Measurements from ENCODE around the gene FOXL1.

The FOXL1 gene

DNA sequence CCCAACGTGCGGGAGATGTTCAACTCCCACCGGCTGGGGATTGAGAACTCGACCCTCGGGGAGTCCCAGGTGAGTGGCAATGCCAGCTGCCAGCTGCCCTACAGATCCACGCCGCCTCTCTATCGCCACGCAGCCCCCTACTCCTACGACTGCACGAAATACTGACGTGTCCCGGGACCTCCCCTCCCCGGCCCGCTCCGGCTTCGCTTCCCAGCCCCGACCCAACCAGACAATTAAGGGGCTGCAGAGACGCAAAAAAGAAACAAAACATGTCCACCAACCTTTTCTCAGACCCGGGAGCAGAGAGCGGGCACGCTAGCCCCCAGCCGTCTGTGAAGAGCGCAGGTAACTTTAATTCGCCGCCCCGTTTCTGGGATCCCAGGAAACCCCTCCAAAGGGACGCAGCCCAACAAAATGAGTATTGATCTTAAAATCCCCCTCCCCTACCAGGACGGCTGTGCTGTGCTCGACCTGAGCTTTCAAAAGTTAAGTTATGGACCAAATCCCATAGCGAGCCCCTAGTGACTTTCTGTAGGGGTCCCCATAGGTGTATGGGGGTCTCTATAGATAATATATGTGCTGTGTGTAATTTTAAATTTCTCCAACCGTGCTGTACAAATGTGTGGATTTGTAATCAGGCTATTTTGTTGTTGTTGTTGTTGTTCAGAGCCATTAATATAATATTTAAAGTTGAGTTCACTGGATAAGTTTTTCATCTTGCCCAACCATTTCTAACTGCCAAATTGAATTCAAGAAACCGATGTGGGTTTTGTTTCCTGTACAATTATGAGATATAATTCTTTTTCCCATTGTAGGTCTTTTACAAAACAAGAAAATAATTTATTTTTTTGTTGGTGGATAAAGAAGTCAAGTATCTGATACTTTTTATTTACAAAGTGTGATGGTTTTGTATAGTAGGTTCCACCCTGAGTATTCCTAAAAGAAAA lies 9.4 kb upstream of the FOXL1 start:
- no peak for DNase-seq

DNA sequence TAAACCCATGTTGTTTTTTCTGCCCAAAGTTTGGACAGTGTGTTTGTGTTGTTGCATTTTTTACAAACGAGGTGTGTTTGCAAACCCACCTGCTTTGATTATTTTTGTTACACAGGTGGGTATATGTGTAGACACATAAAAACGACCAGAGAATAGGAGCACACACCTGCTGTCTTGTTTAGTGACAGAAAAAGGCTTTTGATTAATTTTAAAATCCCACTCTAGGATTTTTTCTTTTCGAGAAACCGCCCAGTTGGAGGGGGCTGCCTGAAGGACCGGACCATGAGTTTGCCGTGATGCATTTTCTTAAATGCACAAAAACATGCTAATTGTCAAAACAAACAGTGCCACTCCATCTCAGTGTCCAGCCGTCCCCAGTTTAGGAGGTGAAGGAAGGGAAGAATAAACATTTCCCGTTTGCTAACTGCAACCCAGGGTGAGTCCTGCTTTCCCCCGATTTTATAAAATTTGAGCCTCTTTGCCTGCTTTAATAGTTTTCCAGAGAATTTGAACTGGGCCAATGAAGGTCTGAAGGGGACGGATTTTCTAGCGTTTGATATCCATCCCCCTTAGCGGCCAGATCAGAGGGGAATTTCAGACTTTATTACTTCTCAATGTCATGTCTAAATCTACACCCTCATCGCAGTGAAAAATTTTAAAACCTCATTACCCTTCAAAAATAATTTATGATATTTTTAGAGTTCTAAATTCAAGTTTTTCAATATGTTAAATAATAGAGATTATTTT lies 8.5 kb upstream of the FOXL1 start:
- DNase-seq, result no peak

- no peak for DNase-seq
Observed at GRCh38 chr16:86570558-86571529, 7.5 kb upstream of the FOXL1 start.

DNA sequence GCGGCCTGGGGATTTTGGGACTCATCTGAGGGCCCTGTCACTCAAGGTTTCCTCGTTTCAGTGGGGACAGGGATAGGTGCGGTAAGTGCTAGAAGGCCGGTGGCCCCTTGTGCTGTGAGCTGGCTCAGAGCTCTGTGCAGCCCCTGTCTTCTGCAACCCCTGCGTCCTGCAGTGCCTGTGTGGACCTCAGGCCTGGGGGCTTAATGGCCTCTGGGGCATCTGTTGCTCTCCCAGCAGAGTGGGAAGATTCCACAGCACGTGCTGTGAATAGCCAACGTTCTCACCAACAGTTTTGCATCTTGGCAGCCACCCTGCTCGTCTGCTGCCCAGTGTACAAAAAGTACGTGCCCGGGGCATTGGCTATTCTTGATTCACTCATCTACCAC lies 6.8 kb upstream of the FOXL1 start:
- no peak for DNase-seq

GRCh38 chr16:86572041-86572521 lies 6.3 kb upstream of the FOXL1 start:
- DNase-seq, result no peak

DNA sequence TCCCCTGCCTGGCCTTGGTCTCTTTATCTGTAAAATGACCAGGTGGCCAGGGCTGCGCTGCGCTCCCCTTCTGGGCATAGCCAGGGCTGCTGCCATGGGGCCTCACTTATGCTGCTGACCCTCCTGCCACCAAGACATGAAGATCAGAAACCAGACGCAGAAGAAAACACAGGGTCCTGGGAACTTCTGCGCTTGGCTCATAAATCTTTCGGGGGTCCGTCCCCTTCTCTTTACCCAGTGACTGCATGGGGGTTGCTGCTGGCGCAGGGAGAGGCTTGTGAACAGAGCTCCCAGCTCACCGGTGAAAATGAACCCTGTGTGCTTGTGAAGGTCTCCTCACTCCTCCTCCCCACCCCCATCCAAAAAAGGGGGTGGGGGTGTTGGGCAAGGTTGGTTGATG lies 5.7 kb upstream of the FOXL1 start:
- no peak for DNase-seq

DNA sequence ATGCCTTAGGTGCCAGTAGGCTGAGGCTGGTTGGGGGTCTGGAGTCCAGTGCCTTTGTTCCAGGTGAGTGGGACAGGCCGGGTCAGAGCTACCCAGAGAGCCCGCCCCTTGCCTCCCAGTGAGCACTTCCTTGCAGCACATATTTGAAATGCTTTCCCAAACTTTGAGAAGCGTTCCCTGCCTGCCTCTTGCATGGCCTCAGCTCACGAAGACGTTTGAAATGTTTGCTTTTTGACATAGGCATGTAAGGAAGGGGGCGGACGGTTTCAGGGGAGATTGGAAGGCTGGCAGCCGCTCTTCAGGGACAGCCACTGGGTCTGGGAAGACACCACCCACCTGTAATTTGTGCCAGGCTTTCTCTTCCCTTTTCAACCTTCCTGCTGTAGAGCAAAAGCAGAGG lies 5.1 kb upstream of the FOXL1 start:
- no peak for DNase-seq

DNA sequence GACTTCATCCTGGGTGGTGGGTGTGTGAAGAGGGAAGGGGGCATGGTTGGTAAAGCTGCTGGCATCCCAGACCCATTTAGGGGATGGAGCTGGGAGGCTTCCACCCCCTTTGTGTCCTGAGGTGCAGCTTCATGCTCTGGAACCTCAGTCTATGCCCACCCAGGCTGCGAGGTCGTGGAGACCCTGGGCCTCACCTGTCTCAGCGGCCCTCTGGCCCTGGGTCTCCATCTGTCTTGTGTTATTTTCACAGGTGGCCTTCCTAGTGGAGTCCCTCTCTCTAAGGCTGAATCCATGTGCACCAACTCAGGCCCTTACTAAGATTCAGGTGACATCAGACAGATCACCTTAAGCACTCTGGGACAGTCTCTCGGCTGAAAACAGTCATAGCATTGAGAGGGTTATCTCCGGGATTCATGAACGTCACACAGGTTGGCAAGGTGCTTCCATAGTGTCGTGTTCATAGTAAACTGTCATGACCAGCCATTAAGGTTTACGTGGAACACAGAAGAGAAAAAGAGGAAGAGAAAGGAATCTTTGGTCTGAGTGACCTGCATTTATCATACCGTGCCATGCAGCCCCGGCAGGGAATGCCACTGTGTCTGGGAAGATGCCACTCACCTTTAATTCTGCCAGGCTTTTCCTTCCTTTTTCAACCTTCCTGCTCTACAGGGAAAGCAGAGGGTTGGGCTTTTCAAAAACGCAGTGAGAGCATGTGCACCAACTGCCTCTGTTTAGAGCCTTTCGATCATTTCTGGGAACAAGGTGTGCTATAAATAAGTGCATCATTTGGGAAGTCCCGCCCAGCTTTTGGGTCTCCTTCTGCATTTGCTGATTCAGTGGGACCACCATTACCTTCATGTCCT lies 4.5 kb upstream of the FOXL1 start:
- no peak for DNase-seq

GRCh38 chr16:86574646-86575045 lies 3.7 kb upstream of the FOXL1 start:
- no peak for DNase-seq

DNA sequence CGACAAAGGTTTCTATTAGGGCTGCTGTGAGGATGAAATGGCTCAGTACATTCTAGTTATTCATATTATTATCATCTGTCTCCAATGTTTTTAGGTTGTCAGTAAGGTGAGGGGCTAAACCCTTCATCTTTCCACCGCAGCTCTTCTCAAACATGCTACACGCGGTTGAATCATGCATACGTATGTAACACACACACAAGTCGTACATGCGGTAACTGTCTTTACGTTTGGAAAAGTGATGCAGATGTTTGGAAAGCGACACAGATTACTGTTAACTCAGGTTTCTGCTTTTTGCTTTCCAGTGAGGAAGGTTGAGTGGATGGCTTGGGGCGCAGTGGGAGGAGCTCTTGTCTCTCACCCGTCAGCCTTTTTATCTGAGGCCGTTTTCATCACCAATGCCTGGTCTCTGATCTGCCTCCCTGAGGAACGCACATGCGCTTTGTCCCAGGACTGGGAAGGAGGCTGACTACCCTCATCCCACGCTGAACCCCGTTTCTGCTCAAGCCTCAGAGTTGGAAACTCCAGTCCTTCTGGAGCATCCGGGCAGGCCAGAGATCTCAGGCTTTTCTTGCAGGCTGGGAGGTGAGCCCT lies 3.2 kb upstream of the FOXL1 start:
- no peak for DNase-seq

- peak; percentile 98 for DNase-seq
Observed at GRCh38 chr16:86575754-86576557, 2.4 kb upstream of the FOXL1 start.

GRCh38 chr16:86576591-86577313 lies 1.6 kb upstream of the FOXL1 start:
- DNase-seq, result no peak

- no peak for DNase-seq
Observed at GRCh38 chr16:86577314-86577971, 906 bp upstream of the FOXL1 start.

- no peak for DNase-seq
Observed at GRCh38 chr16:86578611-86579267, 390 bp downstream of the FOXL1 start.

DNA sequence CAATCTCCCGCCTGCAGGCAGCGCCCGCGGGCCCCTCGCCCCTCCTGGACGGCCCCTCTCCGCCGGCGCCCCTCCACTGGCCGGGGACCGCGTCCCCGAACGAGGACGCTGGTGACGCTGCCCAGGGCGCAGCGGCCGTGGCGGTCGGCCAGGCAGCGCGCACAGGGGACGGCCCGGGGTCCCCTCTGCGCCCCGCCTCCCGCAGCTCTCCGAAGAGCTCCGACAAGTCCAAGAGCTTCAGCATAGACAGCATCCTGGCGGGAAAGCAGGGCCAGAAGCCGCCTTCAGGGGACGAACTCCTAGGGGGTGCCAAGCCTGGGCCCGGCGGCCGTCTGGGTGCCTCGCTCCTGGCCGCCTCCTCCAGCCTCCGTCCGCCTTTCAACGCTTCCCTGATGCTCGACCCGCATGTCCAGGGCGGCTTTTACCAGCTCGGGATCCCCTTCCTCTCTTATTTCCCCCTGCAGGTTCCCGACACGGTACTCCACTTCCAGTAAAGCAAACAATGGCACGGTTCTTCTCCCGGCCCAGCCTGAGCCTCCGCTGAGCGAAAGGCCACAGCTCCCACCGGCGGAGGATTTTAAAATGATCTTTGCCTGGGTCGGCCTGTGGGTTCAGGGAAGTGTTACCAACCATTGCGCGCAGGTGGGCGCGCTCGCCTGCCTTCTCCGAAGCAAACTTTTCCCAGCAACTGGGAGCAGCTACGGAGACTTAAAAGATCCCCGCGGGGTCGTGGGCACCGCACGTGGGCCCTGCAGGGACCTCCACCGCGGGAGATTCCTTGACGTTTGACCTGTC lies 1.1 kb downstream of the FOXL1 start:
- DNase-seq, result no peak

GRCh38 chr16:86580063-86580790 lies 1.9 kb downstream of the FOXL1 start:
- DNase-seq, result no peak

GRCh38 chr16:86580791-86581170 lies 2.4 kb downstream of the FOXL1 start:
- DNase-seq, result no peak

Measured in 8988T (cell line).